CD4-positive, CD25-positive, alpha-beta regulatory T cell (primary cell): Measurements from ENCODE around the gene GRAPL. TPM values are rescaled to one million over a fixed set of nuclear protein-coding genes. Genes with fewer than 3 reads are reported as not detected.
"Not testable (repeated sequence)": the region's sequence is repeated elsewhere in the genome, so short reads cannot be mapped to it uniquely, and the experiment has no call there.

Experiments
- ATAC-seq, 2 donors: fragments of 150-1000 bp; cut with Tn5 transposase; one replicate each; pipeline ENCODE4 v1.10.0; 2021; ENCODE audit warnings: low read depth in 2 of 2, moderate number of reproducible peaks in 2 of 2, moderate library complexity in 1 of 2
- DNase-seq, 3 donors: peaks; one replicate each; pipeline versions ENCODE4 v3.0.0 to v3.0.0-alpha.2; 2012 to 2022; ENCODE audit warnings: mixed read lengths in 1 of 3
- H3K27ac ChIP-seq: one replicate; pipeline ENCODE4 v1.7.0; 2013; ENCODE audit warnings: mild to moderate bottlenecking, low read length; ENCODE audit not compliant: insufficient read depth, poor library complexity, severe bottlenecking
- H3K27me3 ChIP-seq: one replicate; pipeline ENCODE4 v1.7.0; 2013; ENCODE audit warnings: low read length; ENCODE audit not compliant: control insufficient read depth, insufficient read depth
- H3K36me3 ChIP-seq: one replicate; pipeline ENCODE4 v1.7.0; 2013; ENCODE audit warnings: mild to moderate bottlenecking, low read length, moderate library complexity; ENCODE audit not compliant: control insufficient read depth, insufficient read depth
- H3K4me1 ChIP-seq: 2 replicates; pipeline ENCODE4 v1.7.0; 2013; ENCODE audit warnings: mild to moderate bottlenecking, low read length; ENCODE audit not compliant: insufficient read depth, control insufficient read depth, poor library complexity, severe bottlenecking
- H3K4me3 ChIP-seq: one replicate; pipeline ENCODE4 v1.7.0; 2013; ENCODE audit warnings: low read depth, mild to moderate bottlenecking, low read length, moderate library complexity
- H3K9me3 ChIP-seq, 2 experiments: 1 replicate in 1 of 2; 2 replicates in 1 of 2; pipeline ENCODE4 v1.7.0; 2013; ENCODE audit warnings: low read length in 2 of 2, mild to moderate bottlenecking in 1 of 2, moderate library complexity in 1 of 2; ENCODE audit not compliant: control insufficient read depth in 2 of 2
- H3K27ac Mint-ChIP-seq, 3 donors: one replicate each; pipeline ENCODE4 v1.8.0; 2020 to 2022; ENCODE audit warnings: mild to moderate bottlenecking in 3 of 3, mixed read lengths in 3 of 3, moderate library complexity in 2 of 3
- H3K27me3 Mint-ChIP-seq: one replicate; pipeline ENCODE4 v1.8.0; 2022; ENCODE audit warnings: mild to moderate bottlenecking, mixed read lengths
- H3K36me3 Mint-ChIP-seq: one replicate; pipeline ENCODE4 v1.8.0; 2020; ENCODE audit warnings: mixed read lengths
- H3K4me1 Mint-ChIP-seq, 4 donors: one replicate each; pipeline ENCODE4 v1.8.0; 2020 to 2022; ENCODE audit warnings: mixed read lengths in 4 of 4, mild to moderate bottlenecking in 1 of 4
- H3K4me3 Mint-ChIP-seq, 4 donors: one replicate each; pipeline ENCODE4 v1.8.0; 2020 to 2022; ENCODE audit warnings: mild to moderate bottlenecking in 4 of 4, mixed read lengths in 4 of 4, moderate library complexity in 3 of 4
- H3K9me3 Mint-ChIP-seq, 7 donors: one replicate each; pipeline ENCODE4 v1.8.0; 2020 to 2022; ENCODE audit warnings: mixed read lengths in 7 of 7, mild to moderate bottlenecking in 3 of 7, moderate library complexity in 2 of 7
- polyA plus RNA-seq, 4 donors: library from polyadenylated mRNA; unstranded; fragments of 300-500 nt; fragmentation: Illumina TruSeq; gene quantifications; one replicate each; pipeline ENCODE4 v1.2.3, GENCODE V29; 2021
- total RNA-seq: library from RNA; stranded (reverse); gene quantifications from one replicate; pipeline ENCODE4 v1.2.3, GENCODE V29; 2022

The GRAPL gene
- total and polyA plus RNA-seq, 5 donors from 2014 or later: 0.80 to 37.1 (median 1.4) TPM

GRCh38 chr17:19188870-19189708 lies 61.7 kb downstream of the GRAPL start:
- H3K27me3 Mint-ChIP-seq, H3K4me1 Mint-ChIP-seq, H3K4me3 ChIP-seq, H3K9me3 ChIP-seq, H3K36me3 Mint-ChIP-seq, H3K27me3 ChIP-seq, DNase-seq, H3K27ac Mint-ChIP-seq, H3K4me1 ChIP-seq, H3K9me3 Mint-ChIP-seq, H3K4me3 Mint-ChIP-seq, H3K27ac ChIP-seq, H3K36me3 ChIP-seq: not testable (repeated sequence)
- ATAC-seq: peak; percentile 59 to 61

DNA sequence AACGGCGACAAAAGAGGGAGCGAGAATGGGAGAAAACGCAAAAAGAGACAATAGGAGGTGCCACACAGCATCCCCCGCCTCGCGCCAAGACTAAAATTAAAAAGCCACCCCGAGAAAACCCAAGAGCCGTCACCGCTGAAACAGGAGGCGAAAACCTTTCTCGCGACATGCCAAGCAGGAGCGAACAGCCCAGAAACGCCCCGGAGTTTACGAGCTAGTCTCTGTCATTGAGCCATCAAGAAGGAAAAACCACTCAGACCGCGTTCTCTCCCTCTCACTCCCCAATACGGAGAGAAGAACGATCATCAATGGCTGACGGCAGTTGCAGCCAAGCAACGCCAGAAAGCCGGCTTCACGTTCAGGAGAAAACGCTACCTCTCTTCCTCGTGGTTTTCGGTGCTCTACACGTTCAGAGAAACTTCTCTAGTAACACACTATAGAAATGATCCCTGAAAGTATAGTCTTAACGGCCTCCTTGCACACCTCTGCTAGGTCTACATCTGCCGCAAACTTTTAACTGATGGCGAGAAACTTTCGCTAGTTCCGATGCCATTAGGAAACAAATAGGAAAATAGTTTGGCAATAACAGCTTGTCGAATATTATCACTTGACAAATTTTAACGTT lies 62.5 kb downstream of the GRAPL start:
- not testable (repeated sequence) for H3K4me3 Mint-ChIP-seq, H3K27me3 ChIP-seq, H3K27ac Mint-ChIP-seq, H3K27me3 Mint-ChIP-seq, DNase-seq, H3K27ac ChIP-seq, H3K4me1 ChIP-seq, H3K36me3 ChIP-seq, H3K4me3 ChIP-seq, H3K9me3 Mint-ChIP-seq, H3K4me1 Mint-ChIP-seq, H3K9me3 ChIP-seq, H3K36me3 Mint-ChIP-seq
- ATAC-seq: peak; percentile 45 to 52

DNA sequence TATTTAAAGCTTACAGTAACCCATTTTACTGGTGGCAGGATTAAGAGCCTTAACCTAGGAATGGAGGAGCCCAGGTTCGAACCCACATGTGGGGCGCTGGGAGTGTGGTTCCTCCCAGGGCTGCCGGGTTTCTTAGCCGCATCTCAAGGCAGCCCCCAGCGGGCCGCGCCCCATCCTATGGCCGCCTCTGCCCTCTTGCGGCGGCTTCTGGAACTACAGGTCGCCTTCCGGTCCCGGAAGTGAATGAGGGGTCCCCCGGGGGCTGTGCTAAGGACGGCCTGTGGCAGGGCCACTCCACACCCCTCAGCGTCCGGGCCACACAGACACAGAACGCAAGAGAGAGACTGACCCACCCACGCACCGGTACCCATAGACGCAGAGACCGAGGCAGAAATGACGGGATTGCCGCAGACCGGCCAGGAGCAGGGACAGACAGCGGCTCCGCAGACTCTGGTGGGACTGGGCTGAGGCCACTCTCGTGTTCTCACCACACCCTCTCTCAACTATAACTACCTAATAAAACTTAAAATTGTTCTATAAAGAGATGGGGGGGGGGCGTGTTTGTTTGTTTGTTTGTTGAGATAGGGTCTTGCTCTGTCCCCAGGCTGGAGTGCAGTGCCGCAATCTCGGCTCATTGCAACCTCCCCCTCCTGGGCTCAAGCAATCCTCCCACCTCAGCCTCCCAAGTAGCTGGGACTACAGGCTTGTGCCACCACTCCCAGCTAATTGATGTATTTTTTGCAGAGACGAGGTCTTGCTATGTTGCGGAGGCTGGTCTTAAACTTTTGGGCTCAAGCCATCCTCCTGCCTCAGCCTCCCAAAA lies 69.2 kb downstream of the GRAPL start:
- not testable (repeated sequence) for H3K27me3 Mint-ChIP-seq, H3K4me1 ChIP-seq, H3K36me3 ChIP-seq, H3K27ac ChIP-seq, H3K36me3 Mint-ChIP-seq, H3K9me3 ChIP-seq, H3K4me1 Mint-ChIP-seq, H3K9me3 Mint-ChIP-seq, H3K27ac Mint-ChIP-seq, H3K4me3 Mint-ChIP-seq, H3K4me3 ChIP-seq, H3K27me3 ChIP-seq
- DNase-seq (peak in 2 of 3 donors; percentile 2 to 48), ATAC-seq (peak; percentile 98 to 99)

GRCh38 chr17:19202448-19202847 lies 75.1 kb downstream of the GRAPL start:
- H3K9me3 Mint-ChIP-seq, DNase-seq, H3K36me3 Mint-ChIP-seq, H3K27me3 ChIP-seq, H3K4me3 ChIP-seq, H3K27ac Mint-ChIP-seq, H3K9me3 ChIP-seq, H3K4me1 ChIP-seq, H3K4me3 Mint-ChIP-seq, H3K27me3 Mint-ChIP-seq, H3K36me3 ChIP-seq, H3K27ac ChIP-seq, H3K4me1 Mint-ChIP-seq: not testable (repeated sequence)
- peak; percentile 93 to 96 for ATAC-seq

- not testable (repeated sequence) for H3K27ac ChIP-seq, H3K36me3 Mint-ChIP-seq, H3K27ac Mint-ChIP-seq, H3K36me3 ChIP-seq, H3K27me3 ChIP-seq, H3K4me1 ChIP-seq, H3K4me1 Mint-ChIP-seq, H3K27me3 Mint-ChIP-seq, H3K9me3 ChIP-seq, DNase-seq, H3K4me3 Mint-ChIP-seq, ATAC-seq, H3K9me3 Mint-ChIP-seq, H3K4me3 ChIP-seq
These were observed 76.0 kb downstream of the GRAPL start for GRCh38 chr17:19203429-19203828.

Other genes with a start within 250 kb of the GRAPL start
- gene SLC5A10, start 175.4 kb upstream of the GRAPL start, total RNA-seq: not detected
- under 1 TPM; 0.05 to 0.23 (median 0.16) TPM for gene SLC5A10, start 175.4 kb upstream of the GRAPL start, polyA plus RNA-seq
- 10.7 TPM for gene FAM83G, start 122.8 kb upstream of the GRAPL start, total RNA-seq
- gene FAM83G, start 122.8 kb upstream of the GRAPL start, polyA plus RNA-seq: 1 to 10 TPM; 3.7 to 6.2 (median 5.3) TPM
- gene GRAP, start 80.6 kb upstream of the GRAPL start, total RNA-seq: 34.5 TPM
- 10 to 100 TPM; 52.2 to 77.5 (median 62.6) TPM for gene GRAP, start 80.6 kb upstream of the GRAPL start, polyA plus RNA-seq
- gene EPN2, start 109.8 kb downstream of the GRAPL start, total RNA-seq: 14.9 TPM
- gene EPN2, start 109.8 kb downstream of the GRAPL start, polyA plus RNA-seq: 1 to 10 TPM; 7.1 to 9.5 (median 7.9) TPM
- 2.1 TPM for gene B9D1, start 235.1 kb downstream of the GRAPL start, total RNA-seq
- 1 to 10 TPM; 1.2 to 2.0 (median 1.5) TPM for gene B9D1, start 235.1 kb downstream of the GRAPL start, polyA plus RNA-seq